ENCODE measurements around the gene PTGER1. TPM values are rescaled to one million over a fixed set of nuclear protein-coding genes. Genes with fewer than 3 reads are reported as not detected.
"Not testable (repeated sequence)": the region's sequence is repeated elsewhere in the genome, so short reads cannot be mapped to it uniquely, and the experiment has no call there.

The PTGER1 gene, protein sequence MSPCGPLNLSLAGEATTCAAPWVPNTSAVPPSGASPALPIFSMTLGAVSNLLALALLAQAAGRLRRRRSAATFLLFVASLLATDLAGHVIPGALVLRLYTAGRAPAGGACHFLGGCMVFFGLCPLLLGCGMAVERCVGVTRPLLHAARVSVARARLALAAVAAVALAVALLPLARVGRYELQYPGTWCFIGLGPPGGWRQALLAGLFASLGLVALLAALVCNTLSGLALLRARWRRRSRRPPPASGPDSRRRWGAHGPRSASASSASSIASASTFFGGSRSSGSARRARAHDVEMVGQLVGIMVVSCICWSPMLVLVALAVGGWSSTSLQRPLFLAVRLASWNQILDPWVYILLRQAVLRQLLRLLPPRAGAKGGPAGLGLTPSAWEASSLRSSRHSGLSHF
- 0.52 and 0.92 TPM in 2 replicates for total RNA-seq (2014; rRNA removed; shearing (Covaris generic))
- 0.19 and 0.74 TPM in 2 replicates for polyA plus RNA-seq (2014; cell fraction: nucleus; rRNA removed)

DNA sequence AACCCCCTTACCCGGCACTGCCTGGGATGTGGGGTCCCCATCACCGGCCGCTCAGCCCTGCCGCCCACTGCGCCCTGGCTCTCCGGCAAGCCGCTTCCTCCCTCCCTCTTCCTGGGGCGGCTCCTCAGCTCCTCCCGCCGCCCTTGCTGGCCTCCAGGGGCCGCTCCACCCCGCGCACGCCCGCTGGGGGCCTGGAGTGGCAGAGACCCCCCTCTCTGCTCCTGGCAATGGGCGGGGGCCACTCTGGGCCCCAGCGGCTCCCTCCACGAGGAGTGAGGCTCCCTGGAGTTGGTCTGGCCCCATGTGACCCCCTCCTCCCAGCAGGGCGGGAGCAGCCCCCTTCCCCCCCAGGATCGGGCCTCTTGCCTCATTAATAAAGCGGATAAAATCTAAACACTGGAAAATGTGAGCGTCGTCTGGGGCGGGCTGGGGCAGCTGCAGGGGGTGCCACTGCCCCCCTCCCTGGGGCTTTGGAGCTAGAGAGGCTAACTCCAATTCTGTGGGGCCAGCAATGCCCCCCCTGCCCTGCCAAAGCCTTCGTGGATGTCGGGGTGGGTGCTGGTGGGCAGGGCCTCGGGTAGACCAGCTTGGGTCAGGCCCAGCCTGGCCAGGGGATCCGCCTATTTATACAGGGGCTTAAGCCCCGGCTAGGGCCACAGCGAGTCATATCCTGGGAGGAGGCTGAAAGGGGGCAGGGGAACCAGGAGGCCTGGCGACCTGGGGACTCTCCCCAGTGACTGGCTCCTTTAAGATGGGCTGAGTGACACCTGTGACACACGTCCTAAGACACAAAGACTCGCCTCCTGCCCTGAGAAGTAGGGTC, at the start of gene PTGER1:
TSS of gene PTGER1 (minus strand) at position 104 of the 823 bp plus-strand sequence. CDS start 1,034 bp downstream, outside the sequence.
- DNase-seq (ENCODE audit: extremely low read depth, low read depth): no peak

DNA sequence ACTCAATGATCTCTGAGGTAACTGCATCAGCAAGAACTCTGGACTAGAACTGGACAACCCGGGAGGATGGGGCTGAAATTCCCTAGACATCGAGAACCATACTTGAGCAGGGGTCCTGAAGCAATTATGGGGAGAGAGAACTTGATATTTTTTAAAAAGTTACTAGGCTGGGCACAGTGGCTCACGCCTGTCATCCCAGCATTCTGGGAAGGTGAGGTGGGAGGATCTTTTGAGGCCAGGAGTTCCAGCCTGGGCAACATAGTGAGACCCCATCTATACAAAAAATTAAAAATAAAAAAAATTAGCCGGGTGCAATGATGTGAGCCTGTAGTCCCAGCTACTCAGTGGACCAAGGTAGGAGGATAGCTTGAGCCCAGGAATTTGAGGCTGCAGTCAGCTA, 45.4 kb upstream of the PTGER1 start:
- DNase-seq (ENCODE audit: extremely low read depth, low read depth): no peak

DNA sequence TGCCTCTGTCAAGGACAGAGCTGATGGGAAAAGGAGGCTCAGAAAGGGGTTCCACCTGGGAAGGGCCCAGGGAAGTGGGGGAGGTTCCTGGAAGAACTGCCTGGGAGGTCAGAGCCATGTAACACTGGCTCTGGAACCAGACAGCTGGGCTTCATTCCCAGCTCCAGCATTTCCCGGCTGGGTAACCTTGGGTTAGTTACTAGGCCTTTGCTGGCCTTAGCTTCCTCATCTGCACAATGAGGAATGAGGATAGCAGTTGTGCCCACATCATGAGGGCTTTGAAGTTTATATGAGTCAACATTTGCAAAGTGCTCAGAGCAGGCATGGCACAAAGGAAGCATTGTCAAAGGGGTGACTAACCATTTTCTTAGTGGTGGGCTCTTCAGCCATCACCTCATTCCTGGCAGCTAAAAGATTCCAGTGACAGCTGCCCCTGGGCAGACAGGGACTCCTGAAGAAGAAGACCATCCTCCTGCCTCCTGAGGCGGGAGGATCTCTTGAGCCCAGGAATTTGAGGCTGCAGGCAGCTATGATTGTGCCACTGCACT, 44.8 kb upstream of the PTGER1 start:
- no peak for DNase-seq (ENCODE audit: extremely low read depth, low read depth)

DNA sequence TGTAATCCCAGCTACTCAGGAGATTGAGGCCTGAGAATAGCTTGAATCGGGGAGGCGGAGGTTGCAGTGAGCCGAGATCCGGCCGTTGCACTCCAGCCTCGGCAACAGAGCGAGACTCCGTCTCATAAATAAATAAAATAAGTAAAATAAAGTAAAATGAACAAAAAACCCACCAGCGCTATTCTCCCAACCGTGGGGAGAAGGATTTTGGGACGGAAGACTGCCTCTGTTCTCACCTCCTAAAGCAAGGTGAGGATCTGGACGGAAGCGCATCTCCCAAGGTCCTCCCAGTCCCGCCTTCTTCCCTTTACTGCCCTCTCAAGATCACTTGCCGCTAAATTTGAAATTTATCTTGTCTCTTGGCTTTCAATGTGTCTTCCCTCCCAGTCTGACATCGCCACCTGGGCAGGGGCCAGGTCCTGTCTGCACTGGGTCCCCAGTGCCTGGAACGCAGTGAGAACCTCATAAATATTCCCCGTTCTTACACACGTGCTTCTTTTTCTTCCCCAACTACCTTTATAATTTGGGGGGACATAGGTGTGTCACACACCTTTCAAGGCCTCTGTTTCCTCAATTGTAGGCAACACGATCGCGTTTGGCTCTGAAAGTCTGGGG, 44.2 kb upstream of the PTGER1 start:
- no peak for DNase-seq (ENCODE audit: extremely low read depth, low read depth)

DNA sequence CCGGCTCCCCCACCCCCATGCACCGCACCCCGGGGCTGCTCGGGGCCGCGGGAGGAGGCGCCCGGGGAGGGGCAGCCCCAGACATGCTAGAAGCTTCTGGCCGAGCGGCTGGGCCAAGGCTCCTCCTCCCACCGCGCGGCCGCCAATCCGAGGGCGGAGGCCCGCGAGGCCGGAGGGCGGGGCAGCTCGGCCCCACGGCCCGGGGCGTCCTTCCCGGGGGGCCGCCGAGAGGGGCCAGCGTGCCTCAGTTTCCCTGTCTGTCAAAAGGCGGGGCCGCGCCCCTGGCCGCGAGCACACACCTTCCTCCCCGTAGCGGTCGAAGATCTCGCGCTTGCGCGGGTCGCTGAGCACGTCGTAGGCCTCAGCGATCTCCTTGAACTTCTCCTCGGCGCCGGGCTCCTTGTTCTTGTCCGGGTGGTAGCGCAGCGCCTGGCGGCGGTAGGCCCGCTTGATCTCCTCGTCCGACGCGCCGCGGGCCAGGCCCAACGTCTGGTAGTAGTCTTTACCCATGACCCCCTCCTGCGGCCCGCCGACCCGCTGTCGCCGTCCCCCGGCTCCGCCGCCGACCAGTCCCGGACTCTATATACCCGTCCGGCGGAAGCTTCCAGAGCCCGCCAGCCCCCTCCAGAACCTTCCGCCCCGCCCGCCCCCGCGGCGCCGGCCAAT, 42.8 kb upstream of the PTGER1 start, which contains the start of gene DNAJB1:
TSS of gene DNAJB1 (minus strand) at position 558 of the 666 bp plus-strand sequence. CDS start at position 510, 48 bp downstream.
- DNase-seq (ENCODE audit: extremely low read depth, low read depth): no peak

DNA sequence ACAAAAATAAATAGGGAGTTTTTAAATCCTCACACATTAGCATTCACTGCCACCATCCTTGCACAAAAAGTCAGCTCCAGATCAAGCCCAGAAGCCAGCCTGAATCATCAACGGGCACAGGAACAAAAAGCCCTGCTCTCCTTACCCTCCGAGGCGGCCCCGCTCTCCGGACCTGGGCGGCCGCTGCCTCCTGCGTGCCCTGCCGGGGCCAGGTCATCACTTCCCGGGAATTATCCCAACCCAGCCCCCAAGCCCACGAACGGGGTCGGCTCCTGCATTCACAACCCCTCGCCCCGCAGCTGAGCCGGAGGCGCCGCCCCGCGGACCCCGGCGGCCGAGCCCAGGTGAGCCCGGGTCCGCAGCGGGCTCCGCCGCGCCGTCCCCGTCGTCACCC, 42.3 kb upstream of the PTGER1 start:
- no peak for DNase-seq (ENCODE audit: extremely low read depth, low read depth)

DNA sequence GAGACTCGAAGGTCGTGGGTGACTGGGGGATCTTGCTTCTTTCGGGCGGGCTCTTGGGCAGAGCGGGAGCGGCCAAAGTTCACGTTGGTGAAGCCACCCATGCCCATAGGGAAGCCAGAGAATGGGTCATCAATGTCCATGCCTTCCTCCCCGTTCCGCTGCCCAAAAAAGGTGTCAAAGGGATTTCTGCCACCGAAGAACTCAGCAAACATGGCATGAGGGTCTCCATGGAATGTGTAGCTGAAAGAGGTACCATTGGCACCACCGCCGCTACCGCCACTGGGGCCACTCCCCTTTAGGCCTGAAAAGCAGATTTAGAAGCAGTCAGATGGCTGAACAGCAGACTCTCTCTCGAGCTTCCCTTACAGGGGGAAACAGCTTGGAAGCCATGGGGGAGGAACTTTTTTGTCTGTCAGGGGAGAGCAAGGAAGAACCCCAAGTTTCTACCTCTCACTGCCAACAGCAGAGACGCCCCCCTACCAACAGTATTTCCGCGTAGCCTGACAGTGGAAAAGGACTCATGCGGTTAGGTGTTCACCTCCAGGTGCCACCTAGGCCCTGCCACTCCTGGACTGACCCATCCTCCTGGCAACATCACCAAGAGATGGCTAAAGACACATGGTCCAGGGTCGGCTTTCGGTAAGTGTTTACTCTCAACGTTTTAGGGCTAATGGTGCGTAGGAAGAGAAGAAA, 41.7 kb upstream of the PTGER1 start:
- DNase-seq (ENCODE audit: extremely low read depth, low read depth): no peak

DNA sequence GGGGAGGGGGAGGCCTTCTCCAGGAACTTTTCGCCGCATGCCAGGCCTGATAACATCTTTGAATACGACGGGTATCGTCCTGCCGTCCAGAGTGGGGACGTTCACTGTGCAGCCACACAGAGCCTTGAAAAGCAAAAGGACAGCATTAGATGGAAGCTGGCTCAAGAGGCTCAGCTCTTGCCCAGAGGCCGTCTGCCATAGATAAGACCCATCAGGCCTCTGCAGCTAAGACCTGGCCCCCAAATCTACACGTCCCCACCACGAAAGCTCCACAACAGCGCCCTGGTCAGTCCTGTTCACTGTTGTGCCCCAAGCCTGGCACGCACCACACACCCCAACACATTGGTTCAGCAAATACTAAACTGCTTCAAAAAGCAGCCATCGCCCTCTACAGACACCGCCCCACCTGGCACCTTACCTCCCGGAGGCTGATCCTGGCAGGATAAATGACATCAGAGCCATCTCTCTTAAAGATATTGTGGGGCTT, 40.9 kb upstream of the PTGER1 start:
- DNase-seq (ENCODE audit: extremely low read depth, low read depth): no peak

DNA sequence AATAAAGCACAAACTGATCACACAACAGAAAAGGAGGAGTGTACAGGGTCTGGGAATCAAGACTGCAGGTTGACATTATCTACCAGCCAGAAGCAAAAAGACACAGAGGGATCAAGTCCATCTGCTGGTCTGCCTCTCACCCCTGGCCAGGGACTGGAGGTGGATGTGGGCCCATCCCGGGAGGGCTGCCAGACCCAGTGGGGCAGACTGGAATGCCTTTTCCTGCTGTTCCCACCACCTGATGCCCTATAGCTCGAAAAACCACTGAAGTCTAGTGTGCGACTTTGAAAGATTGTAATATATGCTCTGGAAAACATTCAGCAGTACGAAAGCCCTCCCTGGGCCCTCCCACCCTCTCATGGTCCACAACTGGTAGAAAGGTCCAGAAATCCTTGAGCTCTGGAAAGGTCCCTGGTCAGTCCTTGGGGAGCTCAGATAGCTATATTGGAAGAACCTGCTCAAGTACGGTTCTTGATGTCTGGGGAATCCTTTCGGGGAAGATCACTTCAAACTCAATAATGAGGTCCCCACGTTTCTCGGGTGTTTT, 40.4 kb upstream of the PTGER1 start:
- no peak for DNase-seq (ENCODE audit: extremely low read depth, low read depth)

DNA sequence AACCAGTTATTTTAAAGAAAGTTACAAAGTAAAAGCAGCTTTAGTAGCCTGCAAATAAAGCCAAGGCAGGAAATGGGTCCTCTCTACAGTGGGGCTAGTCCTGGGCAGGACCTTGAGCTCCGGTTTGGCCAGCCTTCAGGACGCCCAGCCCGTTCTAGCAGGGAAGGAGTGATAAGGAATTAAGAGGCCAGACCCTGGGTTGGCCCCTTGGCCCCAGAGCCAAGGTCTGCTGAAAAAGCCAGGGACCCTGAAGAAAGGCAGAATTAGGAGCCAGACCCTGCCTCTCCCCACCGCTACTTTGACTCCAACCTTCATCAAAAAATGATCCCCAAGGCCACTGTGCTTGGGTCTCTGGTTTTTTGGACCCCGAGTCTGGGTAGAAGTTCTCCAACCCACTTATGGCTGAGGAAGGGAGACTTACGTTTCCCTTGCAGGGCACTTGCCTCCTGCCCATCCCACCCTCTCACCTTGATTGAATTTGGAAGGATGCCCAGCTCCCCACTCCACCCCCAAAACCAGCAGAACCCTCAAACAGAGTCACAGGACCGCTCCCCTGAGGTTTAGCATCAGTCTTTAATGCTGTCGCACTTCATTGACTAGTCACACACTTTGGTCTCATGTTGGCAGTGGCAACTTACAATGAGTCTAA, 39.2 kb upstream of the PTGER1 start:
- no peak for DNase-seq (ENCODE audit: extremely low read depth, low read depth)

DNA sequence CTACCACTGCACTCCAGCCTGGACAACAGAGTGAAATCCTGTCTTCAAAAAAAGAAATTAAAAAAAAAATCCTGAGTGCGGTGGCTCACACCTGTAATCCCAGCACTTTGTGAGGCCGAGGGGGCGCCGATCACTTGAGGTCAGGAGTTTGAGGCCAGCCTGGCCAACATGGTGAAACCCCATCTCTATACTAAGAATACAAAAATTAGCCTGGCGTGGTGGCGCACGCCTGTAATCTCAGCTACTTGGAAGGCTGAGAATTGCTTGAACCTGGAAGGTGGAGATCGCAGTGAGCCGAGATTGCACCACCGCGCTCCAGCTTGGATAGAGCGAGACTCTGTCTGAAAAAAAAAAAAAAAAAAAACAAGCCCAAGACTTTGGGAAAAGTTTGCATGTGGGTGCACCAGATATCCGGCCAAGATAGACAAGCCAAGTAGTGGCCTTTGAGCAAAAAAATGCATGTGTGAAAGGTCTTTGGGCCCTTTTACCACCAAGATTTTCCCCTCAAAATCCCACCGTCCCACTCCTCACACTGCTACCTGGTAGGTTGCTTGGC, 37.3 kb upstream of the PTGER1 start:
- no peak for DNase-seq (ENCODE audit: extremely low read depth, low read depth)

DNA sequence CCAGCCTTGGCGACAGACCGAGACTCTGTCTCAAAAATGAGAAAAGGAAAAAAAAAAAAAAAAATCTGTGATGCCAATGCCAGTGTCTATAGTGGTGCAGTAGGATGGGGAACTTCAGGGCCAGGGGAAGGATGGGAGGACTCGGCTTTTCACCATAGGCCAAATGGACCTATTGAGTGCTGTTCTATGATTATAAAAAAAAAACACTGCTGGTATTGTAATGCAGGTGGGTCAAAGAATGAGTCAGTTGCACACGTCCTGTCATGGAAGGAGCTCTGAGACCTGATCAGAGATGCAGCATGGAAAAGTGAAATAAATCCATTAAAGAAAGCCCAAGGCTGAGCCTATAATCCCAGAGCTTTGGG, 36.1 kb upstream of the PTGER1 start:
- no peak for DNase-seq (ENCODE audit: extremely low read depth, low read depth)

DNA sequence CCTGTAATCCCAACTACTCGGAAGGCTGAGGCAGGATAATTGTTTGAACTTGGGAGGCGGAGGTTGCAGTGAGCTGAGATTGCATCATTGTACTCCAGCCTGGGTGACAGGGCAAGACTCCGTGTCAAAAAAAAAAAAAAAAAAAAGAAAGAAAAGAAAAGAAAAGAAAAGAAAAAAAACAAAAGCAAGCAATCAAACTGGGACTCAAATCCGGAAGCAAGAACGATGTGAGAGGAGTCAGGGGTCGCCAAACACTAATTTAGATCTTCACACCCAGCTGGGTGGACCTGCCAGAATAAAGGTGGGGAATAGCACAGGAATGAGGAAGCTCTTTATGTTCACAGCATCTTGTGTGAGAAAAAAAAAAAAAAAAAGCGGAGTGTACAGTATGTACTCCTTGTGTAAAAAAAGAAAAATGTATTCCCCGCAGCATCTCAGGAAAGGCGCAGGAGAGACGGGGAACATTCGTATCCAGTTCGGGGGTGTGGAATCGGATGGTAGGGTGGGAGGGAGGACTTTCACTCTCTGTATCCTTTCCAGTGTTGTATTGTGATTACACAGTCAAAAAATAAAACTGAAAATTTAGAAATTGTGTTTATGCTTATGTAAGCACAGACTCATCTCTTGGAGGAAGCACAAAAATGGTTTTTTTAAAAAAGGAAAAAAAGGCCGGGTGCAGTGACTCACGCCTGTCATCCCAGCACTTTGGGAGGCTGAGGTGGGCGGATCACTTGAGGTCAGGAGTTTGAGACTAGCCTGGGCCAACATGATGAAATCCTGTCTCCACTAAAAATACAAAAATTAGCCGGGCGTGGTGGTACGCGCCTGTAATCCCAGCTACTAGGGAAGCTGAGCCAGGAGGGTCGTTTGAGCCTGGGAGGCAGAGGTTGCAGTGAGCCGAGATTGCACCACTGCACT, 35.4 kb upstream of the PTGER1 start:
- no peak for DNase-seq (ENCODE audit: extremely low read depth, low read depth)

DNA sequence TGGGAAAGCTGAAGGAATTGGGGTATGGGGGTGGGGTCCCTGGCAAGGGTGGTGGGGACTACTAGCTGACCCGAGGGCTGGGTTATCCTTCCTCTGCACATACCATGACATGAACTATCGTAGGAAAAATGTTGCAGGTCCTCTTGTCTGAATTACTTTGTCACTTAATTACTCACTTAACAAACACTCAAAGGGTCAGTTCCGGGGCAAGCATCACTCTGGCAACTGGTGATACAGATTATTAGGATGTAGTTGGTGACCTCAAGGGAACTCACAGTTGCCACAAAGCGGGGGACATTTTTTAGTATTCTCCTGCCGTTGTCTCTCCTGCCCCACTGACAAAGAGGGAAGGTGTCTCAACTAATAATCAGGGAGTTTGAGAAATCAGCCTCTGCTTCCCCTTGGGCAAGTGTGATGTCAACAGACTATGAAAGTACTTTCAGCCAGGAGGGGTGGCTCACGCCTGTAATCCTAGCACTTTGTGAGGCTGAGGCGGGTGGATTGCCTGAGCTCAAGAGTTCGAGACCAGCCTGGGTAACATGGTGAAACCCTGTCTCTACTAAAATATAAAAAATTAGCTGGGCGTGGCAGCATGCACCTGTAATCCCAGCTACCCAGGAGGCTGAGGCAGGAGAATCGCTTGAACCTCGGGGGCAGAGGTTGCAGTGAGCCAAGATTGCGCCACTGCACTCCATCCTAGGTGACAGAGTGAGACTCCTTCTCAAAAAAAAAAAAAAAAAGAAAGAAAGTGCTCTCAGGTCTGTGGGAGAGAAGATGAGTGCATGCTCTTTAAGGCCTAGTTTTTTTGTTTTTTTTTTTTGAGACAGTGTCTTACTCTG, 32.8 kb upstream of the PTGER1 start:
- peak; percentile 86 for DNase-seq (ENCODE audit: extremely low read depth, low read depth)

DNA sequence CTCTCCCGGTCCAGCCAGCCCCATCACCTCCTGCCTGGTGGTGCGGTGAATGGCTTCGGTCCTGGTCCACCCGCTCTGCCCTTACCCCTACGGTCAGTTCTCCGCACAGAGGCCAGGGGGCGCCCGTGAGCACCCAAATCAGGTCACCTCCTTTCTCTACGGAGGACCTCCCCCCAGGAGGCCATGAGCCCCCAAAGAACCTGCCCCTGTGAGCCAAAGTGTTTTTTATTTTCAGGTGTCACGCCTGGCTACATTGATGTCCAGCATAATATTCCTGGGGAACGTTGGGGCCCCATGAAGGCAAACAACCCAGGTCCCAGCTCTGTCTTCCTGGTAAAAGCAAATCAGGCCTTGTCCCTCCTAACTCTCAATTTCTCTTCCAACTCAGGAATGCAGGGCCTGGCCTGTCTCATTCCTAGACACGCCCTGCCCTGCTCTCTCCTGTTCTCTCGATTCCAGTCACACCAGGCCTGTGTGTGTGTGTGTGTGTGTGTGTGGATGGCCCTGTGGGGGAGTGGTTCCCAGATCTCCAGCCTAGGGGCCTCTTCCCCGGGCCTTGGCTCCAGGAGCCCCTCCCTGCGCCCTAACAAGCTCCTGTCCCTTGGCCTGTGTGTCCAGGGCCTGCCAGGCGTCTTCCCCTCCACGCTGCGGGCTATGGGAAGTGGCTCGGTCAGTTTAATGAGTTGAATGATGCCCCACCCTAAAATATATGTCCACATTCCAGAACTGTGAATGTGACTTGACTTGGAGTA, 30.5 kb upstream of the PTGER1 start:
- peak; percentile 91 for DNase-seq (ENCODE audit: extremely low read depth, low read depth)

DNA sequence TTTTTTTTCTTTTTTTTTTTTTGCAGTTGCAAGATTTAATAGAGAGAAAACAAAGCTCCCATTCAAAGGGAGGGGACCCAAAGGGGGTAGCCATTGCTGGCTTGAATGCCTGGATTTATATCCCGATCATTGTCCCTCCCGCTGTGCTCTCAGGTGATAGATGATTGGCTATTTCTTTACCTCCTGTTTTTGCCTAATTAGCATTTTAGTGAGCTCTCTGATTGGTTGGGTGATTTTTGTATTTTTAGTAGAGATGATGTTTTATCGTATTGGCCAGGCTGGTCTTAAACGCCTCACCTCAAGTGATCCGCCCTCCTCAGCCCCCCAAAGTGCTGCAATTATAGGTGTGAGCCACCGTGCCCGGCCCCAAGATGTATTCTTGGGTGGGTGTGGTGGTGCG, 29.4 kb upstream of the PTGER1 start:
- DNase-seq (ENCODE audit: extremely low read depth, low read depth): not testable (repeated sequence)
